GM23248 (cell line): Measurements from ENCODE around the gene PPHLN1. TPM values are rescaled to one million over a fixed set of nuclear protein-coding genes. Genes with fewer than 3 reads are reported as not detected.

Source experiments
- DNase-seq: peaks from one replicate; pipeline ENCODE4 v3.0.0-alpha.2; 2015
- H2AFZ ChIP-seq: fragments of 200-600 bp; sonication (generic); 2 replicates; pipeline ENCODE4 v1.6.1; 2016; ENCODE audit warnings: antibody characterized with exemption
- H3F3A ChIP-seq: fragments of 200-600 bp; sonication (generic); 2 replicates; pipeline ENCODE4 v1.6.1; 2016; ENCODE audit warnings: mild to moderate bottlenecking, antibody characterized with exemption, mixed run types; ENCODE audit not compliant: insufficient read depth
- H3K27ac ChIP-seq: fragments of 200-600 bp; sonication (generic); 2 replicates; pipeline ENCODE4 v1.5.1; 2016; ENCODE audit warnings: mild to moderate bottlenecking
- H3K27me3 ChIP-seq: fragments of 200-600 bp; sonication (generic); replicated peaks from 2 replicates; pipeline ENCODE4 v1.6.1; 2016; ENCODE audit warnings: mild to moderate bottlenecking; ENCODE audit not compliant: insufficient read depth
- H3K36me3 ChIP-seq: fragments of 200-600 bp; sonication (generic); 2 replicates; pipeline ENCODE4 v1.6.1; 2016; ENCODE audit warnings: low read depth, mild to moderate bottlenecking
- H3K4me1 ChIP-seq: fragments of 200-600 bp; sonication (generic); 2 replicates; pipeline ENCODE4 v1.6.1; 2016; ENCODE audit warnings: mild to moderate bottlenecking; ENCODE audit not compliant: insufficient read depth
- H3K4me2 ChIP-seq: fragments of 200-600 bp; sonication (generic); one replicate; pipeline ENCODE4 v1.6.1; 2016; ENCODE audit warnings: mild to moderate bottlenecking; ENCODE audit not compliant: unreplicated experiment
- H3K4me3 ChIP-seq: fragments of 200-600 bp; sonication (generic); 2 replicates; pipeline ENCODE4 v1.5.1; 2016; ENCODE audit warnings: mild to moderate bottlenecking
- H3K79me2 ChIP-seq: fragments of 200-600 bp; sonication (generic); 2 replicates; pipeline ENCODE4 v1.6.1; 2016; ENCODE audit warnings: mild to moderate bottlenecking; ENCODE audit not compliant: insufficient read depth
- H3K9ac ChIP-seq: fragments of 200-600 bp; sonication (generic); 2 replicates; pipeline ENCODE4 v1.6.1; 2016; ENCODE audit warnings: mild to moderate bottlenecking
- H3K9me2 ChIP-seq: fragments of 200-600 bp; sonication (generic); 2 replicates; pipeline ENCODE4 v1.6.1; 2016; ENCODE audit warnings: mixed run types, mild to moderate bottlenecking, moderate library complexity; ENCODE audit not compliant: insufficient read depth
- H3K9me3 ChIP-seq: fragments of 200-600 bp; sonication (generic); one replicate; pipeline ENCODE4 v1.6.1; 2017; ENCODE audit warnings: low read depth
- H4K20me1 ChIP-seq: fragments of 200-600 bp; sonication (generic); 2 replicates; pipeline ENCODE4 v1.6.0; 2016; ENCODE audit not compliant: insufficient read depth
- EZH2 ChIP-seq: fragments of 200-600 bp; sonication (generic); IDR thresholded peaks from 2 replicates; pipeline ENCODE4 v1.6.1; 2018; ENCODE audit warnings: antibody characterized with exemption, mild to moderate bottlenecking; ENCODE audit not compliant: insufficient read depth, poor library complexity, severe bottlenecking
- EZH2phosphoT487 ChIP-seq: fragments of 200-600 bp; sonication (generic); IDR thresholded peaks from 2 replicates; pipeline ENCODE4 v1.6.1; 2018; ENCODE audit warnings: antibody characterized with exemption, moderate library complexity, mild to moderate bottlenecking, low read depth; ENCODE audit not compliant: insufficient read depth
- WGBS, 2 experiments: methylation state at CpG; one replicate each; pipeline ENCODE4 v1.1.6; 2015 to 2017; ENCODE audit warnings: low lambda C conversion rate in 2 of 2, low coverage in 1 of 2; ENCODE audit errors: missing lambda C conversion rate in 2 of 2; 5-methylcytosine and 5-hydroxymethylcytosine counted together
- in situ Hi-C: fragments of 300-500 bp; cut with MboI; formaldehyde crosslinking; loops from 2 replicates; pipeline ENCODE4 v1.15.0; 2020
- polyA plus RNA-seq: library from polyadenylated mRNA; unstranded; fragments of >200 nt; fragmentation: Nextera tagmentation; extraction: Ambion mirVana; gene quantifications from 2 replicates; pipeline ENCODE4 v1.2.1, GENCODE V29; 2016
- total RNA-seq: library from RNA; depleted of rRNA; stranded (reverse); fragments of >200 nt; shearing (Covaris generic); gene quantifications from 2 replicates; pipeline ENCODE4 v1.2.3, GENCODE V29; 2014

The PPHLN1 gene
- total and polyA plus RNA-seq, 2 experiments from 2014 or later, result 55.3 to 72.0 TPM

DNA sequence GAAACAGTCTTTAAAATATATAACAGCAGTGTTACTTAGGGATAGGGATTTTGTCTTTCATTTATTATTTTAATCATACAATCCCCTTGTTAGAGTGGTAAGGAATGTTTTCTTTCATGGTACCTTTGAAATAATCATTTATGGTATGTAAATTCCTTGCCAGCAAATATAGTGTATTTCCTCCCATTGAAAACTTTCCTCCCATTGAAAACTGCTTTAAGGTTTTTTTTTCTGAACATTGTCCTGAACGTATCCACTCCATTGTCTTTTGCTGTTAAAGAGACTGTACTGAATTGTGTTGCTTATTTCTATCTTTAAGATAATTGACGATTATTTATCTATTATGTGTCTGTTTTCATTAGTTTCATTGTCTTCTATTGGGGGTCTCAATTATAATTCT, 83.5 kb downstream of the PPHLN1 start:
- WGBS, 2 experiments, result 94 to 98% methylated on average over 2 of the region's 2 CpGs
- no peak overlapping the region for H3K4me3 ChIP-seq
- H3K9me2 ChIP-seq, result no peaks in the 10 kb centered on the region
- no peaks in the 10 kb centered on the region for H3K4me1 ChIP-seq
- no peaks in the 10 kb centered on the region for H4K20me1 ChIP-seq
- peaks cover 4% of the 10 kb centered on the region; the same call in 1 of the 2 replicates for H3K79me2 ChIP-seq
- H3K4me2 ChIP-seq, result no peak overlapping the region
- no peak for DNase-seq
- in situ Hi-C loops, result no loop called here
- no peak overlapping the region for H3K27ac ChIP-seq
- no peaks in the 10 kb centered on the region for H3K9me3 ChIP-seq
- H3K27me3 ChIP-seq, result no peaks in the 10 kb centered on the region
- no peaks in the 10 kb centered on the region for H3K36me3 ChIP-seq
- no peak for TF ChIP-seq EZH2
- no peak for TF ChIP-seq EZH2phosphoT487
- peaks cover 6% of the 10 kb centered on the region; the same call in 1 of the 2 replicates for H3F3A ChIP-seq
- no peak overlapping the region for H3K9ac ChIP-seq
- H2AFZ ChIP-seq, result no peak overlapping the region

DNA sequence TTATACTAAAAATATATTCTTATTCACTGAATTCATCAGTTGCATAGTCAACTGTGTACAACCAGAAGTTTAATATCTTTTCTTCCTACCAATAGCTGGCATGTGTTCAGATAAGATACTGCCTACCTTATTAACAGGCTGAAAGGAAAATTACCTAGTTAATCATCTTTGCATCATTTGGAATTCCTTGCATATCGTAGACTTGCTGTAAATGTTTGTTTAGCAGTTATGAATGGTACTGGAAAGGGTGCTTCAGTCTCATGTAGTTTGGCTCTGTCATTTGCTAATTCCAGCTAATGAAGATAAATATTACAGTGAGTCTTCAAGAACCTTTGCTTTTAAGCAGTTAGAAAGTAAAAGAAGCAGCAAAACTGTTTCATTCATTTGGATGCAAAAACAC, 84.4 kb downstream of the PPHLN1 start:
- H3K4me3 ChIP-seq, result no peak overlapping the region
- TF ChIP-seq EZH2phosphoT487, result no peak
- no peak for TF ChIP-seq EZH2
- peaks cover 6% of the 10 kb centered on the region; the same call in 1 of the 2 replicates for H3F3A ChIP-seq
- WGBS, 2 experiments, result 80 to 81% methylated on average over 1 of the region's 1 CpG
- no peaks in the 10 kb centered on the region for H3K36me3 ChIP-seq
- no peak for DNase-seq
- H3K4me1 ChIP-seq, result no peaks in the 10 kb centered on the region
- in situ Hi-C loops, result no loop called here
- H3K4me2 ChIP-seq, result no peak overlapping the region
- no peak overlapping the region for H3K9ac ChIP-seq
- H3K9me2 ChIP-seq, result no peaks in the 10 kb centered on the region
- H3K9me3 ChIP-seq, result no peaks in the 10 kb centered on the region
- no peak overlapping the region for H3K27ac ChIP-seq
- no peaks in the 10 kb centered on the region for H4K20me1 ChIP-seq
- H3K27me3 ChIP-seq, result no peaks in the 10 kb centered on the region
- H3K79me2 ChIP-seq, result peaks cover 10% of the 10 kb centered on the region
- no peak overlapping the region for H2AFZ ChIP-seq

DNA sequence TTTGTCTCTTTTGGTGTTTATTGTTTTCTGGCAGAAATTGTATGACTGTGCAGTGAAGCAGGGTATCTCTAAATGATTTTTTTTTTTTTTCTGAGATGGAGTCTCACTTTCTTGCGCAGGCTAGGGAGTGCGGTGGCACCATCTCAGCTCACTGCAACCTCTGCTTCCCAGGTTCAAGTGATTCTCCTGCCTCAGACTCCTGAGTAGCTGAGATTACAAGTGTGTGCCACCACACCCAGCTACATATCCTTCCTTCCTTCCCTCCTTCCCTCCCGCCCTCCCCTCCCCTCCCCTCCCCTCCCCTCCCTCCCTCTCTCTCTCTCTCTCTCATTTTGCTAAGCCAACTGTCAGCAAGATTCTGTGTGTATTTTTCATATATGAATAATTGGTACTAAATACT, 94.4 kb downstream of the PPHLN1 start:
- TF ChIP-seq EZH2 (no peak), EZH2phosphoT487 (no peak)
- H3F3A ChIP-seq, result peaks cover 10% of the 10 kb centered on the region; the same call in 1 of the 2 replicates
- peaks cover 6% of the 10 kb centered on the region; the same call in 1 of the 2 replicates for H3K79me2 ChIP-seq
- H2AFZ ChIP-seq, result no peak overlapping the region
- no peak overlapping the region for H3K27ac ChIP-seq
- H3K9me3 ChIP-seq, result no peaks in the 10 kb centered on the region
- H3K4me1 ChIP-seq, result peaks cover 15% of the 10 kb centered on the region
- no peaks in the 10 kb centered on the region for H3K36me3 ChIP-seq
- no peaks in the 10 kb centered on the region for H4K20me1 ChIP-seq
- no peak overlapping the region for H3K9ac ChIP-seq
- in situ Hi-C loops, result no loop called here
- DNase-seq, result no peak
- no peaks in the 10 kb centered on the region for H3K27me3 ChIP-seq
- no peaks in the 10 kb centered on the region for H3K9me2 ChIP-seq
- H3K4me2 ChIP-seq, result no peak overlapping the region
- WGBS, 2 experiments, result 95 to 100% methylated on average over 1 to 3 of the region's 3 CpGs
- H3K4me3 ChIP-seq, result no peak overlapping the region

DNA sequence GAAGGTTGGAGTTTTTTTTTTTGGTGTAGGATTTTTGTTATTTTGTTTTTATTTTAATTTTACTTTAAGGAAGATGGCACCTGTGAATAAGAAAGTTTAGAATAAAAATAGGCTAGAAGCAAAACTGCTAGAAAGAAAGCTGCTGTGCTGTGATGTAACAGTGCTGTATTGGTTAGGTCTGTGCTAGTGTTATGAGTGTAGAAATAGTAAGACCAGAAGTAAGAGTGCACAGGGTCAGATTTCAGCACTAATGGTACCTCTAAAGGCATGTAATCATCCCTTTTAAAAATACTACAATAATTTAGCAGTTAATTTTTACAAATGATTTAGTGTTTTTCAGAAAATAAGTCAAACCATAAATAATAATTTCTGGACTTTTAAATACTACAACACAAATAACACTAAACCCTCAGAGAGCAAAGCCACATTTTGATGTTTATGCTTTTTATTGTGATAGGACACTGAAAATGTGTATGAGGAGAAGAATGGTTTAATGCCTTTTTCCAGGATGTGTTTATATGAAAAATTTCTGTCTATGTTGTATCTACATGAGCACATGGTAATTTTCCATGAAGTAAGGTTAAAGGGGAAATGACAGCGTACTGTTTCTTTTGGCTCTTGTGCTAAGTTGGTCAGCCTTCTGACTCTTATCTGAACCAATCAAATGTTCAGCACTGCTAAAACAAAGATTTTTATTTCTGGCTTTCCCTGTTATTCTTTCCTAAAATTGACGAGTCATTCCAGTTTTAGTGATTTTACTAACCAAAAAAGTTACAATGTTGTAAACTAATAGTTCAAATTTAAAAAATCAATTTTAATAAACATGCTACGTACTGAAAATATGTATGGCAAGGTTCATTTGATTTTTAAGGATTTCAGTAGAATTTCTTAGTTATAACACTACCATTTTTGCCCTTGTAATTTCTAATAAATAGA, 96.1 kb downstream of the PPHLN1 start:
- no peak overlapping the region for H3K9ac ChIP-seq
- H3K27me3 ChIP-seq, result no peaks in the 10 kb centered on the region
- DNase-seq, result peak; percentile 70
- WGBS, 2 experiments, result 93 to 95% methylated on average over 3 of the region's 3 CpGs
- H4K20me1 ChIP-seq, result no peaks in the 10 kb centered on the region
- H3K79me2 ChIP-seq, result no peaks in the 10 kb centered on the region
- H3F3A ChIP-seq, result peaks cover 10% of the 10 kb centered on the region; the same call in 1 of the 2 replicates
- H3K4me2 ChIP-seq, result no peak overlapping the region
- H3K9me2 ChIP-seq, result no peaks in the 10 kb centered on the region
- peak overlapping the region; percentile 51 for H3K27ac ChIP-seq
- no peak overlapping the region for H2AFZ ChIP-seq
- H3K4me3 ChIP-seq, result no peak overlapping the region
- in situ Hi-C loops, result no loop called here
- H3K9me3 ChIP-seq, result no peaks in the 10 kb centered on the region
- H3K36me3 ChIP-seq, result no peaks in the 10 kb centered on the region
- peaks cover 26% of the 10 kb centered on the region for H3K4me1 ChIP-seq
- TF ChIP-seq EZH2 (no peak), EZH2phosphoT487 (no peak)
